ENCODE results near the gene DMRT2. TPM values are rescaled to one million over a fixed set of nuclear protein-coding genes. Genes with fewer than 3 reads are reported as not detected.

Gene DMRT2
- total RNA-seq, 1 experiment from 2014 or later = 0.61 TPM

- ChIA-PET CTCF (no interaction called here), POLR2A (no interaction called here)
- DNase-seq = no peak
- Histone ChIP-seq H3K27me3 (replicated peaks; ENCODE audit: control insufficient read depth, insufficient read depth, low read length) (no peaks in the 10 kb centered on the region), H3K9me3 (no peaks in the 10 kb centered on the region), H3K4me1 (no peaks in the 10 kb centered on the region), H3K4me3 (ENCODE audit: low read depth, low read length) (no peak overlapping the region), H3K36me3 (ENCODE audit: control insufficient read depth, insufficient read depth, low read length) (no peaks in the 10 kb centered on the region)
- Mint-ChIP-seq H3K27me3 (ENCODE audit: insufficient read depth, unreplicated experiment) (peaks cover 18% of the 10 kb centered on the region), H3K9me3 (ENCODE audit: unreplicated experiment) (no peaks in the 10 kb centered on the region), H3K36me3 (ENCODE audit: insufficient read depth, unreplicated experiment) (no peaks in the 10 kb centered on the region), H3K27ac (ENCODE audit: unreplicated experiment) (no peak overlapping the region), H3K4me1 (ENCODE audit: low read depth, unreplicated experiment) (no peaks in the 10 kb centered on the region), H3K4me3 (ENCODE audit: unreplicated experiment) (no peak overlapping the region)
- TF ChIP-seq CTCF (IDR thresholded peaks at IDR 0.05; ENCODE audit: insufficient read depth in 1 of 2, low read depth in 1 of 2, low read length in 1 of 2, severe bottlenecking in 1 of 2, unreplicated experiment in 1 of 2) = no peak
- intact Hi-C loops (cut with micrococcal nuclease; ENCODE audit: unreplicated experiment) = no loop called here
- BruUV-seq (replicated peaks) = no TSS peak
These were observed 44.6 kb downstream of the DMRT2 start for GRCh38 chr9:1094749-1095148.

- POLR2A ChIA-PET = no interaction called here
- no peaks in the 10 kb centered on the region for H3K36me3 ChIP-seq (ENCODE audit: control insufficient read depth, insufficient read depth, low read length)
- intact Hi-C loops (cut with micrococcal nuclease; ENCODE audit: unreplicated experiment) = no loop called here
- no peak overlapping the region for H3K4me3 ChIP-seq (ENCODE audit: low read depth, low read length)
- no peak overlapping the region for H3K27ac Mint-ChIP-seq (ENCODE audit: unreplicated experiment)
- no peak overlapping the region for H3K4me3 Mint-ChIP-seq (ENCODE audit: unreplicated experiment)
- no peaks in the 10 kb centered on the region for H3K9me3 Mint-ChIP-seq (ENCODE audit: unreplicated experiment)
- no peak for TF ChIP-seq CTCF (IDR thresholded peaks at IDR 0.05; ENCODE audit: insufficient read depth in 1 of 2, low read depth in 1 of 2, low read length in 1 of 2, severe bottlenecking in 1 of 2, unreplicated experiment in 1 of 2)
- no peaks in the 10 kb centered on the region for H3K36me3 Mint-ChIP-seq (ENCODE audit: insufficient read depth, unreplicated experiment)
- H3K27me3 ChIP-seq (replicated peaks; ENCODE audit: control insufficient read depth, insufficient read depth, low read length) = no peaks in the 10 kb centered on the region
- no peak for DNase-seq
- H3K4me1 Mint-ChIP-seq (ENCODE audit: low read depth, unreplicated experiment) = no peaks in the 10 kb centered on the region
- BruUV-seq (replicated peaks) = no TSS peak
- CTCF ChIA-PET = interaction anchor here (0.6 kb wide), 1 partner anchor 267 kb away, joined by 3 read pairs; no protein-coding TSS in a partner anchor
- H3K9me3 ChIP-seq = no peaks in the 10 kb centered on the region
- H3K27me3 Mint-ChIP-seq (ENCODE audit: insufficient read depth, unreplicated experiment) = peaks cover 18% of the 10 kb centered on the region
- no peaks in the 10 kb centered on the region for H3K4me1 ChIP-seq
These were observed 46.2 kb downstream of the DMRT2 start for GRCh38 chr9:1096155-1096964.

- intact Hi-C loops (cut with micrococcal nuclease; ENCODE audit: unreplicated experiment) = no loop called here
- H3K4me1 Mint-ChIP-seq (ENCODE audit: low read depth, unreplicated experiment) = no peaks in the 10 kb centered on the region
- no peaks in the 10 kb centered on the region for H3K27me3 ChIP-seq (replicated peaks; ENCODE audit: control insufficient read depth, insufficient read depth, low read length)
- ChIA-PET POLR2A (no interaction called here), CTCF (no interaction called here)
- no TSS peak for BruUV-seq (replicated peaks)
- no peak overlapping the region for H3K27ac Mint-ChIP-seq (ENCODE audit: unreplicated experiment)
- no peaks in the 10 kb centered on the region for H3K9me3 Mint-ChIP-seq (ENCODE audit: unreplicated experiment)
- no peaks in the 10 kb centered on the region for H3K9me3 ChIP-seq
- H3K36me3 Mint-ChIP-seq (ENCODE audit: insufficient read depth, unreplicated experiment) = no peaks in the 10 kb centered on the region
- no peak overlapping the region for H3K4me3 Mint-ChIP-seq (ENCODE audit: unreplicated experiment)
- H3K27me3 Mint-ChIP-seq (ENCODE audit: insufficient read depth, unreplicated experiment) = peaks cover 18% of the 10 kb centered on the region
- DNase-seq = no peak
- H3K36me3 ChIP-seq (ENCODE audit: control insufficient read depth, insufficient read depth, low read length) = no peaks in the 10 kb centered on the region
- TF ChIP-seq CTCF (IDR thresholded peaks at IDR 0.05; ENCODE audit: insufficient read depth in 1 of 2, low read depth in 1 of 2, low read length in 1 of 2, severe bottlenecking in 1 of 2, unreplicated experiment in 1 of 2) = no peak
- H3K4me1 ChIP-seq = no peaks in the 10 kb centered on the region
- no peak overlapping the region for H3K4me3 ChIP-seq (ENCODE audit: low read depth, low read length)
These were observed 48.4 kb downstream of the DMRT2 start for GRCh38 chr9:1098551-1098950.

All from Caco-2 (cell line).